ENCODE results near the gene GRK2. TPM values are rescaled to one million over a fixed set of nuclear protein-coding genes. Genes with fewer than 3 reads are reported as not detected.
"Not testable (repeated sequence)": the region's sequence is repeated elsewhere in the genome, so short reads cannot be mapped to it uniquely, and the experiment has no call there.

The GRK2 gene
- total RNA-seq, 1 donor from 2014 or later, result 92.7 TPM

DNA sequence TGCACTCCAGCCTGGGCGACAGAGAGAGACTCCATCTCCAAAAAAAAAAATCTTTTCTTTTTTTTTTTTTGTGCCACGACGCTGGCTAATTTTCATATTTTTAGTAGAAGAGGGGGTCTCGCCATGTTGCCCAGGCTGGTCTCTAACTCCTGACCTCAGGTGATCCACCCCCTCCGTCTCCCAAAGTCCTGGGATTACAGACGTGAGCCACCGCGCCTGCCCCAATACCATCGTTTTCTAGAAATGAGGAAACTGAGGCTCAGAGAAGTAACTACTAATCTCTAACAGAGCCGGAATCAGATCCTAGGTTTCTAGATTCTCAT, 50.6 kb downstream of the GRK2 start:
- H3K4me1 Mint-ChIP-seq (ENCODE audit: unreplicated experiment), result peaks cover 4% of the 10 kb centered on the region
- DNase-seq (ENCODE audit: low spot score), result no peak
- H3K36me3 Mint-ChIP-seq (ENCODE audit: low read depth, unreplicated experiment), result no peaks in the 10 kb centered on the region
- H3K9me3 Mint-ChIP-seq (ENCODE audit: unreplicated experiment), result no peaks in the 10 kb centered on the region
- H3K27ac Mint-ChIP-seq (ENCODE audit: unreplicated experiment), result peak overlapping the region; percentile 70
- TF ChIP-seq, protein P1, sequence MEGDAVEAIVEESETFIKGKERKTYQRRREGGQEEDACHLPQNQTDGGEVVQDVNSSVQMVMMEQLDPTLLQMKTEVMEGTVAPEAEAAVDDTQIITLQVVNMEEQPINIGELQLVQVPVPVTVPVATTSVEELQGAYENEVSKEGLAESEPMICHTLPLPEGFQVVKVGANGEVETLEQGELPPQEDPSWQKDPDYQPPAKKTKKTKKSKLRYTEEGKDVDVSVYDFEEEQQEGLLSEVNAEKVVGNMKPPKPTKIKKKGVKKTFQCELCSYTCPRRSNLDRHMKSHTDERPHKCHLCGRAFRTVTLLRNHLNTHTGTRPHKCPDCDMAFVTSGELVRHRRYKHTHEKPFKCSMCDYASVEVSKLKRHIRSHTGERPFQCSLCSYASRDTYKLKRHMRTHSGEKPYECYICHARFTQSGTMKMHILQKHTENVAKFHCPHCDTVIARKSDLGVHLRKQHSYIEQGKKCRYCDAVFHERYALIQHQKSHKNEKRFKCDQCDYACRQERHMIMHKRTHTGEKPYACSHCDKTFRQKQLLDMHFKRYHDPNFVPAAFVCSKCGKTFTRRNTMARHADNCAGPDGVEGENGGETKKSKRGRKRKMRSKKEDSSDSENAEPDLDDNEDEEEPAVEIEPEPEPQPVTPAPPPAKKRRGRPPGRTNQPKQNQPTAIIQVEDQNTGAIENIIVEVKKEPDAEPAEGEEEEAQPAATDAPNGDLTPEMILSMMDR (IDR thresholded peaks at IDR 0.05; ENCODE audit: unreplicated experiment), result no peak
- H3K4me3 Mint-ChIP-seq (ENCODE audit: unreplicated experiment), result peak overlapping the region; percentile 96
- peaks cover 18% of the 10 kb centered on the region for H3K27me3 Mint-ChIP-seq (ENCODE audit: unreplicated experiment)

DNA sequence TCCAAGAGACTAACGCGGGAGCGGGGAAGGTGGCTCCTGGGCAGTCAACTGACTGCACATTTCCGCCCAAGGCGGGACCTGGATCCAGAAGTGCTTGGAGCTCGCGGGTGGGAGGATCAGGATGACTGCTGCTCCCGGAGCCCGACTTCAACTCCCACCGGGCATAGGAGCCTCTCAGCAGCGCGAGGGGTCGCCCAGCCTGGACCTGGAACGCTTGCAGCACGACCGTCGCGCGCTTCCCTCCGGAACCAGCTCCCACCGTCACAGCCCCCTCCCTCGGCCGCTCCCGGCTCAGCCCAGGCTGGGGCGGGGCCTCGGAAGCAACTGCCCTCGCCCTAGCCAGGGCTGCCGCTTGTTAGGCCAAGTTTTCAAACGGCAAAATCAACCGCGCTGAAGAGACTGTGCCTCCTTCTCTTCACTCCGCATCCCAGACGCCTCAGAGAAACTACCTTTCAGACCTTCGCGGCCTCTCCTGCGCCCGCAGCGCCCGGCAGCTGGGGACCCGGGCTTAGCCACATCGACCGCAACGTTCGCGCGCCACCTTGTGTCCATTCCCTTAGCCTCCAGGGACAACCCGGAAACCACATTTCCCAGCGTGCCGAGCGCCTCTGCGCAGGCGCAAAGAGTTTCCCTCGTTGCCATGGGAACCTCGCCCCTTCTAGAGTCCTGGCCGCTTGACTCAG, 51.1 kb downstream of the GRK2 start:
- H3K27me3 Mint-ChIP-seq (ENCODE audit: unreplicated experiment), result peaks cover 18% of the 10 kb centered on the region
- TF ChIP-seq, protein P1 (IDR thresholded peaks at IDR 0.05; ENCODE audit: unreplicated experiment), result peak; percentile 80
- peak overlapping the region; percentile 86 for H3K27ac Mint-ChIP-seq (ENCODE audit: unreplicated experiment)
- DNase-seq (ENCODE audit: low spot score), result peak; percentile 99
- H3K4me1 Mint-ChIP-seq (ENCODE audit: unreplicated experiment), result peaks cover 4% of the 10 kb centered on the region
- no peaks in the 10 kb centered on the region for H3K36me3 Mint-ChIP-seq (ENCODE audit: low read depth, unreplicated experiment)
- no peaks in the 10 kb centered on the region for H3K9me3 Mint-ChIP-seq (ENCODE audit: unreplicated experiment)
- peak overlapping the region; percentile 96 for H3K4me3 Mint-ChIP-seq (ENCODE audit: unreplicated experiment)

DNA sequence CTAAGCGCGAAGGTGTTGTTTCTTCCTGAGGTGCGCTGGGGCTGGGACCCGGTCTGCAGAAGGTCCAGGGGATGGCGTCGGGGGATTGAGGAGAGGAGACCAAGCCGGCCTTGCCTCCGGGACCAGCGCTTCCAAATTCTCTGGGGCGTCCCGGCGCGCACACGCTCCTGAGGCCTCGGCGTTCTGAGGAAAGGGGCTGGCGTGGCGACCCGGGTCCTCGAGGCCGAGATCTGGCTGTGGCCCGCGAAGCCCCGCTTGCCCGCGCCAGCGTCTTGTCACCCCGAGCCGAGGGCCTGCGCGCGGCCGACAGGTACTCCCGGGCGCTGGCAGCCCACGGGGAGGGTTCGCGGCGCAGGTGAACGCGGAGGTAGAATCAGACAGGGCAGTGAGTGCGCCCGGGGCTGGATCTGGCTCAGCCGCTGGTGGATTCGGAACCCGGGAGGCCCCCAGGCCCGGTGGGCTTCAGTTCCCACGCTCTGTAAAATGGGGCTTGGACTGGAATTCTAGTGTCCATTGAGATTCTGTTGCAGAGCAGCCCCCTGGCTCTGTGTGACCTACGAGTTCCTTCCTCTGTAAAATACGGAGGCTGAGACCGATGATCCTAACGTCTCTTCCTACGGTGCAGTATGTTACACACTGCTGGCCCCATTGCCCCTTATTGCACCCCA, 51.7 kb downstream of the GRK2 start:
- peak overlapping the region; percentile 86 for H3K27ac Mint-ChIP-seq (ENCODE audit: unreplicated experiment)
- H3K9me3 Mint-ChIP-seq (ENCODE audit: unreplicated experiment), result no peaks in the 10 kb centered on the region
- TF ChIP-seq, protein P1 (IDR thresholded peaks at IDR 0.05; ENCODE audit: unreplicated experiment), result peak; percentile 4
- no peak for DNase-seq (ENCODE audit: low spot score)
- peaks cover 4% of the 10 kb centered on the region for H3K4me1 Mint-ChIP-seq (ENCODE audit: unreplicated experiment)
- peak overlapping the region; percentile 96 for H3K4me3 Mint-ChIP-seq (ENCODE audit: unreplicated experiment)
- H3K36me3 Mint-ChIP-seq (ENCODE audit: low read depth, unreplicated experiment), result no peaks in the 10 kb centered on the region
- peaks cover 18% of the 10 kb centered on the region for H3K27me3 Mint-ChIP-seq (ENCODE audit: unreplicated experiment)

DNA sequence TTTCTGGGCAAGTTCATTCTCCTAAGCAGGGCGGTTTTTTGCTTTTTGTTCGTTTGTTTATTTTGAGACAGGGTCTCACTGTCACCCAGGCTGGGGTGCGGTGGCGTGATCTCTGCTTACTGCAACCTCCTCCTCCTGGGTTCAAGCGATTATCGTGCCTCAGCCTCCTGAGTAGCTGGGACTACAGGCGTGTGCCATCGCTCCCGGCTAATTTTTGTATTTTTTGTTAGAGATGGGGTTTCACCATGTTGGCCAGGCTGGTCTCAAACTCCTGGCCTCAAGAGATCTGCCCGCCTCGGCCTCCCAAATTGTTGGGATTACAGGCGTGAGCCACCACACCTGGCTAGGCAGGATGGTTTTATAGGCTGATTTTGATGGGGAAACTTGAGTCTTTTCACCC, 52.6 kb downstream of the GRK2 start:
- not testable (repeated sequence) for H3K27ac Mint-ChIP-seq (ENCODE audit: unreplicated experiment); H3K4me1 Mint-ChIP-seq (ENCODE audit: unreplicated experiment); DNase-seq (ENCODE audit: low spot score); H3K9me3 Mint-ChIP-seq (ENCODE audit: unreplicated experiment); H3K36me3 Mint-ChIP-seq (ENCODE audit: low read depth, unreplicated experiment)
- Mint-ChIP-seq H3K27me3 (ENCODE audit: unreplicated experiment) (peaks cover 21% of the 10 kb centered on the region), H3K4me3 (ENCODE audit: unreplicated experiment) (peak overlapping the region; percentile 83)

DNA sequence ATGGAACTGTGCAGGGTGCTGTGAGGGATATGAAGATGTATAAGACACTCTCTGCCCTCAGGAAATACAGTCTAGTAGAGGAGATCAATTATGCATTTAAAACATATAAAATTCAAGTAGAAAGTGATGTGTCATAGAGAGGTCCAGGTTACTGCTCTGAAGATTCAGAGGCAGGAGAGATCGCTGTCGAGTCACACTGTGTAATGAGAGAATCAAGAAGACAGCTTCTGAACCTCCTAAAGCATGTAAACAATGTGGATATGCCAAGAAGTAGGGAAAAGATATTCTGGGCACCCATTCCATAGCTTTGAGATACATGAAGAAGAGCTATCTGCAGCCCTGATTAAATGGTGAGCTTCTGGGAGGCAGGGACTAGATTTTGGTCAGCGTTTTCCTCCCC, 53.7 kb downstream of the GRK2 start:
- H3K9me3 Mint-ChIP-seq (ENCODE audit: unreplicated experiment), result no peaks in the 10 kb centered on the region
- no peaks in the 10 kb centered on the region for H3K36me3 Mint-ChIP-seq (ENCODE audit: low read depth, unreplicated experiment)
- TF ChIP-seq, protein P1 (IDR thresholded peaks at IDR 0.05; ENCODE audit: unreplicated experiment), result no peak
- H3K4me3 Mint-ChIP-seq (ENCODE audit: unreplicated experiment), result no peak overlapping the region
- H3K27me3 Mint-ChIP-seq (ENCODE audit: unreplicated experiment), result peaks cover 20% of the 10 kb centered on the region
- H3K27ac Mint-ChIP-seq (ENCODE audit: unreplicated experiment), result no peak overlapping the region
- H3K4me1 Mint-ChIP-seq (ENCODE audit: unreplicated experiment), result peaks cover 7% of the 10 kb centered on the region
- no peak for DNase-seq (ENCODE audit: low spot score)

Measured in endothelial cell (in vitro differentiated cells).